ENCODE measurements around the gene ZNF211. TPM values are rescaled to one million over a fixed set of nuclear protein-coding genes. Genes with fewer than 3 reads are reported as not detected.

The ZNF211 gene
- total RNA-seq (2014; rRNA removed; shearing (Covaris generic); ENCODE audit: low replicate concordance), result 21.8 and 22.2 TPM in 2 replicates

DNA sequence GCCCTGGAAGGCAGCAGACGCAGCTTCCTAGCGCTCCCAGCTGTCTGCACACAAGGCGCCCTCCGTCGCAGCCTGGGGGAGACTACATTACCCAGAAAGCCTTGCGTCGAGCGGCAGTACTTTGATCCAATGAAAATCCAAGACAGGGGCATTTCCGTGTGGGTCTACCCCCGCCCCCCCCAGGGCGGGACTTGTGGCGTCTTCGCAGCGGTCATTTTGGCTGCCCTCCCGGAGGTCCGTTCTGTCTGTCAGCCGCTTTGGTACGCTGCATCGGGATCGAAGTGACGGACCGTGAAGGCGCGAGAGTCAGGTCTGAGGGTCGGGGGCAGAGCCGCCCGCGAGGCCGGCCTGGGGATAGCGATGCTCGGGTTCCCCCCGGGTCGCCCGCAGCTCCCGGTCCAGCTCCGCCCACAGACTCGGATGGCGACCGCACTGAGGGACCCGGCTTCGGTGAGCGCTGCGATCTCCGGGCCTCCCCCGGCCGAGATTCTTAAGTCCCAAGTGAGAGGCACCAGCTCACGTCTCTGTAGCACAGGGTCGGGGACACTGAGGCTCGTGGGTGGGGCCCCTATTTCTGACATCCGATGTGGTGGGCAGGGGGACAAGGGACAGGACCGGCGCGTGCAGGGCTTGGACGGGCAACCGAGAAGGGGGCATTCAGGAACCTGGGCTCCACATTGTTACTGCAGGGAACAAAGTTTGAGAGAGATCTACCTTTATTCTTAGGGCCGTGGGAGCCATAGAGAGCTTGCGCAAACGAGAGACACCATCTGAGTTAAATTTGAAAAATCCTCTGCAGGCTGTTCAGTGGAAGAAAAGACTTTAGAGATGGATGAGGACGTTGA, at the start of gene ZNF211:
Gene ZNF211 (plus strand): TSS at position 182 of the 845 bp plus-strand sequence. CDS start 179 bp downstream, at position 361.
- peak within 1 kb of the TSS; percentile 95 for H3K4me3 ChIP-seq (ENCODE audit: low read length)
- DNase-seq, result peak; percentile 99
- peak within 1 kb of the TSS; percentile 92 for H2AFZ ChIP-seq (ENCODE audit: low read length)
- peaks cover 44% of the 10 kb centered on the region for H3K36me3 ChIP-seq (ENCODE audit: insufficient read depth, low read length)
- H3K79me2 ChIP-seq (ENCODE audit: low read length), result peaks cover 29% of the 10 kb centered on the region
- no peaks in the 10 kb centered on the region for H3K27me3 ChIP-seq (ENCODE audit: low read length)
- peak within 1 kb of the TSS; percentile 96 for H3K4me2 ChIP-seq (ENCODE audit: low read depth, low read length, poor library complexity, severe bottlenecking)
- peaks cover 13% of the 10 kb centered on the region for H3K4me1 ChIP-seq (ENCODE audit: low read length)
- peaks cover 33% of the 10 kb centered on the region for H3K9me3 ChIP-seq (ENCODE audit: low read length)
- no peak within 1 kb of the TSS for H3K27ac ChIP-seq (ENCODE audit: low read length)
- H3K9ac ChIP-seq (ENCODE audit: low read length), result peak within 1 kb of the TSS; percentile 92
- no peaks in the 10 kb centered on the region for H3K9me2 ChIP-seq (replicated peaks; ENCODE audit: insufficient read depth, low read length)
- no peaks in the 10 kb centered on the region for H4K20me1 ChIP-seq (ENCODE audit: insufficient read depth, low read depth, low read length)

GRCh38 chr19:57583521-57584416, 49.2 kb upstream of the ZNF211 start, which contains the start of gene ZIK1:
Gene ZIK1 (plus strand): TSS chr19:57584145. CDS start chr19:57584357, 212 bp downstream.
- H3K27ac ChIP-seq (ENCODE audit: low read length), result no peak within 1 kb of the TSS
- no peak within 1 kb of the TSS for H2AFZ ChIP-seq (ENCODE audit: low read length)
- DNase-seq, result no peak
- H3K79me2 ChIP-seq (ENCODE audit: low read length), result no peaks in the 10 kb centered on the region
- H3K9ac ChIP-seq (ENCODE audit: low read length), result no peak within 1 kb of the TSS
- H3K9me2 ChIP-seq (replicated peaks; ENCODE audit: insufficient read depth, low read length), result no peaks in the 10 kb centered on the region
- no peaks in the 10 kb centered on the region for H3K27me3 ChIP-seq (ENCODE audit: low read length)
- H3K4me2 ChIP-seq (ENCODE audit: low read depth, low read length, poor library complexity, severe bottlenecking), result no peak within 1 kb of the TSS
- peaks cover 31% of the 10 kb centered on the region for H3K9me3 ChIP-seq (ENCODE audit: low read length)
- H3K4me1 ChIP-seq (ENCODE audit: low read length), result peaks cover 3% of the 10 kb centered on the region; the same call in 1 of the 2 replicates
- no peaks in the 10 kb centered on the region for H4K20me1 ChIP-seq (ENCODE audit: insufficient read depth, low read depth, low read length)
- no peaks in the 10 kb centered on the region; the same call in 1 of the 2 replicates for H3K36me3 ChIP-seq (ENCODE audit: insufficient read depth, low read length)
- no peak within 1 kb of the TSS for H3K4me3 ChIP-seq (ENCODE audit: low read length)

DNA sequence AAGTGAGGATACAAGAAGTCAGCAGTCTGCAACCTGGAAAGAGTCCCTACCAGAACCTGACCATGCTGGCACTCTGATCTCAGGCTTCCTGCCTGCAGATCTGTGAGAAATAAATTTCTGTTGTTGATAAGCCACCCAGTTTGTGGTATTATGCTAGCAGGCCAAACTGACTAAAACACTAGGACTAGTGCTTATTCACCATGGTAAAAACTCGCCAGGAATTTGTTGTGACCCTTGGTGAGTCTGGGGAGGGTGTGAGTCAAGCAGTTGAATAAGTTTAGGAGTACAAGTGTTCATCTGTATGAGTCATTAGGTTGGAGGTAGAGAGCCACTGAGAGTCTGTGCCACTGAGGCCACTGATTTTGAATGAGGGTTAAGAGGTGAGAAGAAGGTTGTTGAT, 45.4 kb upstream of the ZNF211 start:
- DNase-seq, result no peak
- Histone ChIP-seq H3K27me3 (ENCODE audit: low read length) (no peaks in the 10 kb centered on the region), H3K9ac (ENCODE audit: low read length) (no peak overlapping the region), H4K20me1 (ENCODE audit: insufficient read depth, low read depth, low read length) (no peaks in the 10 kb centered on the region), H3K9me3 (ENCODE audit: low read length) (peaks cover 45% of the 10 kb centered on the region), H3K9me2 (replicated peaks; ENCODE audit: insufficient read depth, low read length) (no peaks in the 10 kb centered on the region), H2AFZ (ENCODE audit: low read length) (no peak overlapping the region), H3K4me3 (ENCODE audit: low read length) (no peak overlapping the region), H3K4me2 (ENCODE audit: low read depth, low read length, poor library complexity, severe bottlenecking) (no peak overlapping the region), H3K79me2 (ENCODE audit: low read length) (no peaks in the 10 kb centered on the region), H3K27ac (ENCODE audit: low read length) (no peak overlapping the region), H3K36me3 (ENCODE audit: insufficient read depth, low read length) (no peaks in the 10 kb centered on the region; the same call in 1 of the 2 replicates), H3K4me1 (ENCODE audit: low read length) (no peaks in the 10 kb centered on the region)

GRCh38 chr19:57599377-57599760, 33.6 kb upstream of the ZNF211 start:
- Histone ChIP-seq H3K9me2 (replicated peaks; ENCODE audit: insufficient read depth, low read length) (no peaks in the 10 kb centered on the region), H3K79me2 (ENCODE audit: low read length) (peaks cover 27% of the 10 kb centered on the region), H3K27me3 (ENCODE audit: low read length) (no peaks in the 10 kb centered on the region), H3K4me1 (ENCODE audit: low read length) (peaks cover 12% of the 10 kb centered on the region), H3K36me3 (ENCODE audit: insufficient read depth, low read length) (peaks cover 33% of the 10 kb centered on the region), H4K20me1 (ENCODE audit: insufficient read depth, low read depth, low read length) (no peaks in the 10 kb centered on the region), H3K9ac (ENCODE audit: low read length) (peak overlapping the region; percentile 75), H3K27ac (ENCODE audit: low read length) (no peak overlapping the region), H2AFZ (ENCODE audit: low read length) (peak overlapping the region; percentile 82), H3K4me2 (ENCODE audit: low read depth, low read length, poor library complexity, severe bottlenecking) (peak overlapping the region; percentile 92), H3K9me3 (ENCODE audit: low read length) (peaks cover 46% of the 10 kb centered on the region), H3K4me3 (ENCODE audit: low read length) (peak overlapping the region; percentile 86)
- DNase-seq, result no peak

DNA sequence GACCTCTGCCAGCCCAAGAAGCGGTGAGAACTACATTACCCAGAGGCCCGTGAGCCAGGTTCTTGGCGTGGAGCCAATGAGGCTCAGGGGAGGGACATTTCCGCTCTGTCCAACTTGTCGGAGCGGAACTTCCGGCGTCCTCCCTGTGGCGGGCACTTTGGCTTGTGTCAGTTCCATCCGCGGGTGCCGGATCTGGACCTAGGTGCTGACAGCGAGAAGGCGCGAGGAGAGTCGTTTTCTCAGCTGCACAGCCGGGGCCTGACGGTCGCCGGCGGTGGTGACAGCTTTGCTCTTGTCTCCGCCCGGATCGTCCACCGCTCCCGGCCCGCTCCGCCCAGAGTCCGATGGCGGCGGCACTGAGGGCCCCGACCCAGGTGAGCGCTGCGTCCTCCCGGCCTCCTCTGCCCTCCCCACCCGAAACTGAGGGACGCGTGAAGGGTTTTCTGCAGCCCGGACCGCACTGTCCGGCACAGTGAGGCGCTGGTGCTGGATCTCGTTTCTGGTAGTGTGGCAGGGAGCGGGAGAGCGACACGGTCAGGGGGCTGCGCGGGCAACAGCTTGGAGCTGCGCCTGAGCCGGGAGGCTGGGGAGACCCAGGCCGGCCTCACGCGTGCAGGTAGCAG, 33.1 kb upstream of the ZNF211 start, which contains the start of gene ZNF530:
Gene ZNF530 (plus strand): TSS at position 125 of the 623 bp plus-strand sequence. CDS start 4,461 bp downstream, outside the sequence.
- peak; percentile 99 for DNase-seq
- Histone ChIP-seq H4K20me1 (ENCODE audit: insufficient read depth, low read depth, low read length) (no peaks in the 10 kb centered on the region), H3K9me2 (replicated peaks; ENCODE audit: insufficient read depth, low read length) (no peaks in the 10 kb centered on the region), H3K27me3 (ENCODE audit: low read length) (no peaks in the 10 kb centered on the region), H3K9ac (ENCODE audit: low read length) (peak within 1 kb of the TSS; percentile 75), H3K79me2 (ENCODE audit: low read length) (peaks cover 27% of the 10 kb centered on the region), H3K27ac (ENCODE audit: low read length) (no peak within 1 kb of the TSS), H3K36me3 (ENCODE audit: insufficient read depth, low read length) (peaks cover 38% of the 10 kb centered on the region), H3K4me3 (ENCODE audit: low read length) (peak within 1 kb of the TSS; percentile 86), H2AFZ (ENCODE audit: low read length) (peak within 1 kb of the TSS; percentile 82), H3K4me1 (ENCODE audit: low read length) (peaks cover 12% of the 10 kb centered on the region), H3K4me2 (ENCODE audit: low read depth, low read length, poor library complexity, severe bottlenecking) (peak within 1 kb of the TSS; percentile 92), H3K9me3 (ENCODE audit: low read length) (peaks cover 51% of the 10 kb centered on the region)

DNA sequence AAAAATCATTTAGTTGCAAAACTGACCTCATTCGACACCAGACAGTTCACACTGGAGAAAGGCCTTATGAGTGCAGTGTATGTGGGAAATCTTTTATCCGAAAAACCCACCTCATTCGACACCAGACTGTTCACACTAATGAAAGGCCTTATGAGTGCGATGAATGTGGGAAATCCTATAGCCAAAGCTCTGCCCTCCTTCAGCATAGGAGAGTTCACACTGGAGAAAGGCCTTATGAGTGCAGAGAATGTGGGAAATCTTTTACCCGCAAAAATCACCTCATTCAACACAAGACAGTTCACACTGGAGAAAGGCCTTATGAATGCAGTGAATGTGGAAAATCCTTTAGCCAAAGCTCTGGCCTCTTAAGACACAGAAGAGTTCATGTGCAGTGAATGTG, 26.0 kb upstream of the ZNF211 start:
- no peak overlapping the region for H2AFZ ChIP-seq (ENCODE audit: low read length)
- no peak for DNase-seq
- H4K20me1 ChIP-seq (ENCODE audit: insufficient read depth, low read depth, low read length), result no peaks in the 10 kb centered on the region
- no peaks in the 10 kb centered on the region for H3K27me3 ChIP-seq (ENCODE audit: low read length)
- peaks cover 62% of the 10 kb centered on the region for H3K36me3 ChIP-seq (ENCODE audit: insufficient read depth, low read length)
- H3K4me1 ChIP-seq (ENCODE audit: low read length), result no peaks in the 10 kb centered on the region
- H3K4me3 ChIP-seq (ENCODE audit: low read length), result no peak overlapping the region
- H3K9me3 ChIP-seq (ENCODE audit: low read length), result peaks cover 68% of the 10 kb centered on the region
- no peaks in the 10 kb centered on the region for H3K9me2 ChIP-seq (replicated peaks; ENCODE audit: insufficient read depth, low read length)
- no peak overlapping the region for H3K4me2 ChIP-seq (ENCODE audit: low read depth, low read length, poor library complexity, severe bottlenecking)
- H3K9ac ChIP-seq (ENCODE audit: low read length), result no peak overlapping the region
- peaks cover 5% of the 10 kb centered on the region for H3K79me2 ChIP-seq (ENCODE audit: low read length)
- no peak overlapping the region for H3K27ac ChIP-seq (ENCODE audit: low read length)

DNA sequence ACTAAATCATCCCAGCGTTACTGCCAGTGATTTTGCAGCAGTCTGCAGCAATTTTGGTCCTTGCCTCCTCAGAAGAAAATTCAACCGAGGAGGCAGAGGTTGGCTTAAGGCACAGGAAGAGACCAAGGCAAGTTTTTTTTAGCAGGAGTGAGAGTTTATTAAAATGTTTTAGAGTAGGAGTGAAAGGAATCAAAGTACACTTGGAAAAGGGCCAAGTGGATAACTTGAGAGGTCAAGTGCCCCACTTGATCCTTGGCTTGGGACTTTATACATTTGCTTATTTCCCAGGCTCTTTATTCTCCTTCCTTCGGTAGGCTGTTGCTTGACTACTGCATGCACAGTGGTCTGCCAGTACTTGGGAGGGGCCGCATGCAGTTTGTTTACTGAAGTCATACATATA, 21.9 kb upstream of the ZNF211 start:
- DNase-seq, result no peak
- Histone ChIP-seq H3K27me3 (ENCODE audit: low read length) (no peaks in the 10 kb centered on the region), H3K9me3 (ENCODE audit: low read length) (peaks cover 59% of the 10 kb centered on the region), H3K27ac (ENCODE audit: low read length) (no peak overlapping the region), H2AFZ (ENCODE audit: low read length) (no peak overlapping the region), H3K9ac (ENCODE audit: low read length) (no peak overlapping the region), H4K20me1 (ENCODE audit: insufficient read depth, low read depth, low read length) (no peaks in the 10 kb centered on the region), H3K4me2 (ENCODE audit: low read depth, low read length, poor library complexity, severe bottlenecking) (no peak overlapping the region), H3K36me3 (ENCODE audit: insufficient read depth, low read length) (peaks cover 43% of the 10 kb centered on the region), H3K79me2 (ENCODE audit: low read length) (peaks cover 21% of the 10 kb centered on the region), H3K4me3 (ENCODE audit: low read length) (no peak overlapping the region), H3K4me1 (ENCODE audit: low read length) (peaks cover 10% of the 10 kb centered on the region), H3K9me2 (replicated peaks; ENCODE audit: insufficient read depth, low read length) (no peaks in the 10 kb centered on the region)
